ENCODE measurements around the gene ROR2. TPM values are rescaled to one million over a fixed set of nuclear protein-coding genes. Genes with fewer than 3 reads are reported as not detected.

The ROR2 gene
- total RNA-seq, 1 experiment from 2014 or later: 5.9 TPM

DNA sequence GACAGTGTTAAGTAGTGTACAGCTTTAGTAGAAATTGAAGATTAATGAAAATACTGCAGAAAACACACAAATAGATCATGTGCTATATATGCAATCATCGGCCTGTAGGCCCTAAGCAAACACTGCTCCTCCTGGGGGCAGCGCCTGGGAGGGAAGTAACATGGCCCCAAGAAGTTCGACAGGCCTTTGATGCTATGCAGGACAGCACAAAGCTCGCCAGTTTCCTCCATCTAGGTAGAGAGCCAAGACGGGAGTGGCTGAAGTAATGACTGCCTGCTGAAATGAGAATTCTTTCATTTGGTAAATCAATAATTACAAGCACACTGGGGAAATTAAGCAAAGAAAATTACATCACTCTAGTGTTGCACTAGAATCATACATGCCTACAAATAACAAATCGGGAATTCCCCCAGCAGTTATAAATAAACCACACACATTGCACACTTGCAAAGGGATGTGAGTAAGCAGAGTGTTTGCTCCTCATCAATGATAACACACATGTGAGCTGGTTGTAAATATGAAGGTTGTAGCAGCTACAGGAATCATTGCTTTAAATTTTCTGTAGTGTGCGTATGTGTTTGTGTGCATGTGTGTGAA lies 306.4 kb downstream of the ROR2 start:
- TF ChIP-seq SIN3A (IDR thresholded peaks at IDR 0.05; ENCODE audit: borderline replicate concordance, insufficient read depth, low read depth, low read length): no peak
- no peak for TF ChIP-seq REST (IDR thresholded peaks at IDR 0.05; ENCODE audit: insufficient read depth in 1 of 2, low read depth in 2 of 2, low read length in 1 of 2)
- no peak for TF ChIP-seq POLR2AphosphoS5 (IDR thresholded peaks at IDR 0.05; ENCODE audit: low read depth, low read length)
- no peak for DNase-seq (ENCODE audit: low read depth, low spot score)
- no peaks in the 10 kb centered on the region for H3K27me3 ChIP-seq (ENCODE audit: control insufficient read depth, insufficient read depth, low read length)
- ChIA-PET CTCF (no interaction called here), POLR2A (no interaction called here)
- no TSS peak for BruUV-seq (replicated peaks)
- H3K4me3 ChIP-seq (ENCODE audit: low read depth in 2 of 2, low read length in 2 of 2): no peak overlapping the region
- intact Hi-C loops (cut with micrococcal nuclease; ENCODE audit: unreplicated experiment) (no loop called here), in situ Hi-C loops (cut with HindIII; ENCODE audit: low pct_unique_long_range_greater_than_20kb, low sequenced_read_pairs) (no loop called here)
- no peak for ATAC-seq
- no peaks in the 10 kb centered on the region for H3K36me3 ChIP-seq (ENCODE audit: control insufficient read depth, insufficient read depth, low read length)
- H3K27ac ChIP-seq (ENCODE audit: low read length): no peak overlapping the region
- H3K4me1 ChIP-seq (ENCODE audit: control insufficient read depth, insufficient read depth, low read length): no peaks in the 10 kb centered on the region
- no peaks in the 10 kb centered on the region for H3K9me3 ChIP-seq (ENCODE audit: control insufficient read depth, insufficient read depth, low read depth, low read length)

DNA sequence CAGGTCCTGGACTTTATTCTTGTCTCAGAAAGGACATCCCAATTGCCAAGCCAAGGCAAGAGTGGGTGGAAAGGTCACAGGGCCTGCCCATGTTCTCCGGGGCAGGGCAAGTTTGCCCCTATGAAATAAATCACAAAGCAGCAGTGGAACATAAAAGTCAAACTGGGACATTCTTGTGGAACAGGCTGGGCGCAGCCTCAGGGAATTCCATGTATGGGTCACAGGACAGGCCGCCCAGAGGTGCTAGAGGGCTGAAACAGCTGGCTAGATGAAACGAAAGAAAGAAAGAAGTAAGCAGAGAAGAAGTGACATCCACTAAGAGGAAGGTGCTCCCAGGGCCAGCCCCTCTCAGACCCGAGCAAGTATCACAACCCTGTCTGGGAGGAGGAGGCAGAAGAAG lies 307.3 kb downstream of the ROR2 start:
- DNase-seq (ENCODE audit: low read depth, low spot score) (no peak), ATAC-seq (no peak)
- ChIA-PET POLR2A (no interaction called here), CTCF (no interaction called here)
- H3K4me3 ChIP-seq (ENCODE audit: low read depth in 2 of 2, low read length in 2 of 2): no peak overlapping the region
- intact Hi-C loops (cut with micrococcal nuclease; ENCODE audit: unreplicated experiment) (no loop called here), in situ Hi-C loops (cut with HindIII; ENCODE audit: low pct_unique_long_range_greater_than_20kb, low sequenced_read_pairs) (no loop called here)
- no peaks in the 10 kb centered on the region for H3K36me3 ChIP-seq (ENCODE audit: control insufficient read depth, insufficient read depth, low read length)
- H3K27ac ChIP-seq (ENCODE audit: low read length): no peak overlapping the region
- no peaks in the 10 kb centered on the region for H3K9me3 ChIP-seq (ENCODE audit: control insufficient read depth, insufficient read depth, low read depth, low read length)
- BruUV-seq (replicated peaks): no TSS peak
- no peaks in the 10 kb centered on the region for H3K27me3 ChIP-seq (ENCODE audit: control insufficient read depth, insufficient read depth, low read length)
- no peaks in the 10 kb centered on the region for H3K4me1 ChIP-seq (ENCODE audit: control insufficient read depth, insufficient read depth, low read length)
- TF ChIP-seq, protein P1, sequence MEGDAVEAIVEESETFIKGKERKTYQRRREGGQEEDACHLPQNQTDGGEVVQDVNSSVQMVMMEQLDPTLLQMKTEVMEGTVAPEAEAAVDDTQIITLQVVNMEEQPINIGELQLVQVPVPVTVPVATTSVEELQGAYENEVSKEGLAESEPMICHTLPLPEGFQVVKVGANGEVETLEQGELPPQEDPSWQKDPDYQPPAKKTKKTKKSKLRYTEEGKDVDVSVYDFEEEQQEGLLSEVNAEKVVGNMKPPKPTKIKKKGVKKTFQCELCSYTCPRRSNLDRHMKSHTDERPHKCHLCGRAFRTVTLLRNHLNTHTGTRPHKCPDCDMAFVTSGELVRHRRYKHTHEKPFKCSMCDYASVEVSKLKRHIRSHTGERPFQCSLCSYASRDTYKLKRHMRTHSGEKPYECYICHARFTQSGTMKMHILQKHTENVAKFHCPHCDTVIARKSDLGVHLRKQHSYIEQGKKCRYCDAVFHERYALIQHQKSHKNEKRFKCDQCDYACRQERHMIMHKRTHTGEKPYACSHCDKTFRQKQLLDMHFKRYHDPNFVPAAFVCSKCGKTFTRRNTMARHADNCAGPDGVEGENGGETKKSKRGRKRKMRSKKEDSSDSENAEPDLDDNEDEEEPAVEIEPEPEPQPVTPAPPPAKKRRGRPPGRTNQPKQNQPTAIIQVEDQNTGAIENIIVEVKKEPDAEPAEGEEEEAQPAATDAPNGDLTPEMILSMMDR (IDR thresholded peaks at IDR 0.05): no peak
- TF ChIP-seq TCF7L2 (IDR thresholded peaks at IDR 0.05; ENCODE audit: low read depth, low read length) (no peak), POLR2AphosphoS5 (IDR thresholded peaks at IDR 0.05; ENCODE audit: low read depth, low read length) (no peak), SIN3A (IDR thresholded peaks at IDR 0.05; ENCODE audit: borderline replicate concordance, insufficient read depth, low read depth, low read length) (no peak), REST (IDR thresholded peaks at IDR 0.05; ENCODE audit: insufficient read depth in 1 of 2, low read depth in 2 of 2, low read length in 1 of 2) (no peak)

Data from Panc1 (cell line).